Activated CD8-positive, alpha-beta memory T cell treated with anti-CD3 and anti-CD28 coated beads for 1 hour (primary cell): ENCODE measurements around the gene GRIP2.

Experiments
- DNase-seq, 2 donors: peaks; one replicate each; pipeline ENCODE4 v3.0.0-alpha.2; 2020; ENCODE audit warnings: low read depth in 1 of 2; ENCODE audit errors: extremely low read depth in 1 of 2

GRIP2 gene

DNA sequence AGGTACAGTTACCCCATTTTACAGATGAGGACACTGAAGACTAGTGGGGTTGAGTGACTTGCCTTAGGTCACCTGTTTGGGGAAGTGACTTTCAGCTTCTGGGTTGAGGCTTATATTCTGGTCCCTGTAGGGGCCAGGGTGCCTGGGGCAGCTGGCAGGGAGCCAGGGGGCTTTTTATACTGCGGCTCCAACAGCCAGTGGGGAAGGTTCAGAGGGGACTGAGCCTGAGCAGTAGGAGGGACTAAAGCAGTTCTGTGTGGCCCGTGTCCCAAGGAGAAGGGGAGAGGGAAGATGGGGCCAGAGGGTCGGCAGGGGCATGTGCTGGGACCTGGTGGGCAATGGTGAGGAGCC lies 100.0 kb downstream of the GRIP2 start:
- DNase-seq = no peak

DNA sequence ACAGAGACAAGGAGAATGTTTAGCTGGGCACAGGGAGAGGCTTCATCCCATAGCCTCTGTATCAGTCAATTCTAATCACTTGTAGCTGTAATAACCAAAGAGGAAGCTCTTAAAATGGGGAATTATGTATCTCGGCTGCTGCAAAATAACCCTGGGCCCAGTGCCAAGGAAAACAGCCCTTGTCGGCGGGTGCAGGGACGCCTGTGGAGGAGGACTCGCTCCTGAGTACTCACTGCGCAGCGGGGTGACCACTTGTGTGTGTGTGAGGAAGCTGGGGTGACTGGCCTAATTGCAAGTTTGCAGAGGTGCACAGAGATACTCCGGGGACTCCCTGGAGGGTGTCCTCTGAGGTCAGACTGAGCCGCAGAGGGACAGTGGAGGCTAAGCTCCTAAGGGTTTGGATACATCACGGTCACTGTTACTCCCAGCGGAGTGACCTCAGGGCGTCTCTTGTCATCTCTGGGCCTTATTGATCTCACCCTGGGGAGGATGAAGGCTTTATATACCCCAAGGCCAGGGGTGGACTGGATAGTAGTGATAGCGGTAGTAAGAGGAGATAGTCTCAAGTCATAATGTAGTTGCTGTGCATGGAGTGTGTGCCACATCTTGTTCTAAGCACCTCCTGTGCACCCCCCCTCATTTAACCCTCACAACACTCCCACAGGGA lies 100.5 kb downstream of the GRIP2 start:
- DNase-seq = no peak
